ENCODE measurements around the gene HMG20B. TPM values are rescaled to one million over a fixed set of nuclear protein-coding genes. Genes with fewer than 3 reads are reported as not detected.

HMG20B gene
- total RNA-seq (61.4 and 62.6 TPM in 2 replicates), polyA plus RNA-seq (82.3 and 105 TPM in 2 replicates)

GRCh38 chr19:3572855-3573161, at the start of gene HMG20B:
Gene HMG20B (plus strand): TSS chr19:3572944. CDS start chr19:3573310, 366 bp downstream.
- TF ChIP-seq CTCF (IDR thresholded peaks at IDR 0.05; ENCODE audit: poor library complexity) (no peak), EZH2phosphoT487 (IDR thresholded peaks at IDR 0.05; ENCODE audit: low read depth, severe bottlenecking, unreplicated experiment) (no peak)

GRCh38 chr19:3523361-3524077, 49.2 kb upstream of the HMG20B start:
- Histone ChIP-seq H2AFZ (no peak overlapping the region), H3K9me2 (replicated peaks; ENCODE audit: insufficient read depth) (no peaks in the 10 kb centered on the region), H4K20me1 (ENCODE audit: insufficient read depth, poor library complexity, severe bottlenecking) (peaks cover 49% of the 10 kb centered on the region), H3K27ac (no peak overlapping the region), H3K36me3 (replicated peaks; ENCODE audit: insufficient read depth, low read depth) (no peaks in the 10 kb centered on the region), H3K4me3 (no peak overlapping the region), H3K27me3 (no peaks in the 10 kb centered on the region), H3K79me2 (peaks cover 46% of the 10 kb centered on the region), H3K4me2 (no peak overlapping the region), H3K9me3 (ENCODE audit: low read depth) (no peaks in the 10 kb centered on the region), H3K4me1 (ENCODE audit: insufficient read depth) (no peaks in the 10 kb centered on the region)
- no peak for DNase-seq (ENCODE audit: low spot score)
- TF ChIP-seq EZH2 (IDR thresholded peaks at IDR 0.05; ENCODE audit: borderline replicate concordance) (no peak), CTCF (IDR thresholded peaks at IDR 0.05; ENCODE audit: poor library complexity) (no peak), EZH2phosphoT487 (IDR thresholded peaks at IDR 0.05; ENCODE audit: low read depth, severe bottlenecking, unreplicated experiment) (no peak)
- WGBS (ENCODE audit: low lambda C conversion rate, missing lambda C conversion rate) = 91% methylated on average over 21 of the region's 21 CpGs

More at GRCh38 chr19:3572855-3573161, at the start of gene HMG20B:
- H3K36me3 ChIP-seq (replicated peaks; ENCODE audit: insufficient read depth, low read depth) = no peaks in the 10 kb centered on the region
- H3K27ac ChIP-seq = no peak within 1 kb of the TSS
- no peaks in the 10 kb centered on the region for H3K27me3 ChIP-seq
- peak within 1 kb of the TSS; percentile 100 for H3K4me2 ChIP-seq
- peak within 1 kb of the TSS; percentile 32 for H3K4me3 ChIP-seq
- peak within 1 kb of the TSS; percentile 53 for H2AFZ ChIP-seq
- H4K20me1 ChIP-seq (ENCODE audit: insufficient read depth, poor library complexity, severe bottlenecking) = peaks cover 3% of the 10 kb centered on the region
- 0% methylated on average over 2 of the region's 30 CpGs for WGBS (ENCODE audit: low lambda C conversion rate, missing lambda C conversion rate)
- H3K9me2 ChIP-seq (replicated peaks; ENCODE audit: insufficient read depth) = no peaks in the 10 kb centered on the region
- no peak for DNase-seq (ENCODE audit: low spot score)
- H3K79me2 ChIP-seq = peaks cover 3% of the 10 kb centered on the region
- peaks cover 9% of the 10 kb centered on the region for H3K4me1 ChIP-seq (ENCODE audit: insufficient read depth)
- H3K9me3 ChIP-seq (ENCODE audit: low read depth) = no peaks in the 10 kb centered on the region

- H3K36me3 ChIP-seq (replicated peaks; ENCODE audit: insufficient read depth, low read depth) = no peaks in the 10 kb centered on the region
- no peak for DNase-seq (ENCODE audit: low spot score)
- H4K20me1 ChIP-seq (ENCODE audit: insufficient read depth, poor library complexity, severe bottlenecking) = peaks cover 41% of the 10 kb centered on the region
- H2AFZ ChIP-seq = no peak overlapping the region
- no peaks in the 10 kb centered on the region for H3K9me2 ChIP-seq (replicated peaks; ENCODE audit: insufficient read depth)
- 97% methylated on average over 32 of the region's 33 CpGs for WGBS (ENCODE audit: low lambda C conversion rate, missing lambda C conversion rate)
- no peaks in the 10 kb centered on the region for H3K27me3 ChIP-seq
- H3K4me2 ChIP-seq = no peak overlapping the region
- peaks cover 38% of the 10 kb centered on the region for H3K79me2 ChIP-seq
- TF ChIP-seq CTCF (IDR thresholded peaks at IDR 0.05; ENCODE audit: poor library complexity) = no peak
- no peak for TF ChIP-seq EZH2phosphoT487 (IDR thresholded peaks at IDR 0.05; ENCODE audit: low read depth, severe bottlenecking, unreplicated experiment)
- TF ChIP-seq EZH2 (IDR thresholded peaks at IDR 0.05; ENCODE audit: borderline replicate concordance) = no peak
- H3K4me1 ChIP-seq (ENCODE audit: insufficient read depth) = no peaks in the 10 kb centered on the region
- no peak overlapping the region for H3K4me3 ChIP-seq
- no peak overlapping the region for H3K27ac ChIP-seq
- H3K9me3 ChIP-seq (ENCODE audit: low read depth) = no peaks in the 10 kb centered on the region
Observed at GRCh38 chr19:3524078-3524842, 48.5 kb upstream of the HMG20B start.
